HepG2 (cell line): Measurements from ENCODE around the gene TIMM23.
"Not testable (repeated sequence)": the region's sequence is repeated elsewhere in the genome, so short reads cannot be mapped to it uniquely, and the experiment has no call there.

Experiments used
- CTCF ChIP-seq: sonication (generic); formaldehyde crosslinking; IDR thresholded peaks from 2 replicates; pipeline ENCODE4 v1.5.0; 2020; ENCODE audit warnings: mild to moderate bottlenecking, missing genetic modification reagents, moderate library complexity
- ETV6 ChIP-seq: sonication (generic); formaldehyde crosslinking; conservative IDR thresholded peaks from 2 replicates; pipeline ENCODE4 v1.4.0; 2020; ENCODE audit warnings: missing genetic modification reagents
- FOXA3 ChIP-seq: IDR thresholded peaks from 2 replicates; pipeline ENCODE4 v1.6.1; 2016; ENCODE audit warnings: missing genetic modification reagents, missing compliant biosample characterization
- MIER2 ChIP-seq: IDR thresholded peaks from 2 replicates; pipeline ENCODE4 v1.6.1; 2016; ENCODE audit warnings: missing biosample characterization, missing genetic modification reagents
- NAIF1 ChIP-seq: sonication (generic); formaldehyde crosslinking; IDR thresholded peaks from 2 replicates; pipeline ENCODE4 v1.5.0; 2020; ENCODE audit warnings: mild to moderate bottlenecking, missing genetic modification reagents, borderline replicate concordance
- NCOA1 ChIP-seq: sonication (generic); formaldehyde crosslinking; IDR thresholded peaks from 2 replicates; pipeline ENCODE4 v1.9.0; 2021; ENCODE audit warnings: missing genetic modification reagents
- PHB2 ChIP-seq: fragments of 450-650 bp; IDR thresholded peaks from 2 replicates; pipeline ENCODE4 v1.6.1; 2018; ENCODE audit not compliant: partially characterized antibody
- POLR2AphosphoS5 ChIP-seq: IDR thresholded peaks from 2 replicates; pipeline ENCODE4 v1.6.1; 2012; ENCODE audit warnings: low read depth, low read length
- TCF7L2 ChIP-seq: IDR thresholded peaks from 2 replicates; pipeline ENCODE4 v1.6.1; 2011; ENCODE audit warnings: mild to moderate bottlenecking, low read depth, low read length, moderate library complexity
- YY1 ChIP-seq: IDR thresholded peaks from 2 replicates; pipeline ENCODE4 v1.6.1; 2011; ENCODE audit warnings: low read length, low read depth, moderate library complexity, mild to moderate bottlenecking; ENCODE audit not compliant: insufficient read depth, insufficient replicate concordance
- ZBTB39 ChIP-seq: sonication (generic); formaldehyde crosslinking; IDR thresholded peaks from 2 replicates; pipeline ENCODE4 v1.5.0; 2020; ENCODE audit warnings: missing genetic modification reagents
- ZNF24 ChIP-seq: fragments of 450-650 bp; IDR thresholded peaks from 2 replicates; pipeline ENCODE4 v1.6.1; 2017; ENCODE audit warnings: antibody characterized with exemption, mild to moderate bottlenecking

GRCh38 chr10:45971742-45972105 lies 565 bp upstream of the TIMM23 start:
- not testable (repeated sequence) for TF ChIP-seq PHB2; ZBTB39 (CRISPR knock-in tag); ETV6 (CRISPR knock-in tag); FOXA3 (CRISPR knock-in tag); YY1; TCF7L2; NCOA1 (CRISPR knock-in tag); CTCF (CRISPR knock-in tag); NAIF1 (CRISPR knock-in tag); ZNF24; MIER2; POLR2AphosphoS5
